H1 (cell line): Measurements from ENCODE around the gene CCR9. TPM values are rescaled to one million over a fixed set of nuclear protein-coding genes. Genes with fewer than 3 reads are reported as not detected.

Experiments
- CTCF ChIA-PET: fragments of 300-600 bp; sonication (Branson Sonifier 250); formaldehyde crosslinking; loops from one replicate; lab custom pipeline; 2021; ENCODE audit not compliant: partially characterized antibody; lab: Charles Lee
- POLR2A ChIA-PET: fragments of 300-600 bp; sonication (Branson Sonifier 250); formaldehyde crosslinking; loops from one replicate; lab custom pipeline; 2021; ENCODE audit warnings: inconsistent platforms; ENCODE audit not compliant: partially characterized antibody; lab: Charles Lee
- DNase-seq, 2 experiments: peaks; one replicate each; pipeline versions ENCODE4 v3.0.0 to v3.0.0-alpha.2; 2010 to 2022; ENCODE audit warnings: low spot score in 2 of 2, low read depth in 1 of 2, mixed read lengths in 1 of 2
- FAIRE-seq: peaks from 2 replicates; lab custom pipeline; 2011; peaks lifted over from hg19 to GRCh38; lab: Jason Lieb, UNC
- H2AFZ ChIP-seq: 2 replicates; pipeline ENCODE4 v1.8.1; 2012; ENCODE audit warnings: low read length, inconsistent platforms
- H2AK5ac ChIP-seq: 2 replicates; pipeline ENCODE4 v1.6.1; 2013; ENCODE audit warnings: low read depth, low read length
- H2BK120ac ChIP-seq: replicated peaks from 2 replicates; pipeline ENCODE3; 2013; ENCODE audit warnings: low read depth, low read length, inconsistent platforms
- H2BK12ac ChIP-seq: 2 replicates; pipeline ENCODE4 v1.6.1; 2013; ENCODE audit warnings: low read depth, low read length
- H2BK15ac ChIP-seq: 2 replicates; pipeline ENCODE4 v1.6.1; 2013; ENCODE audit warnings: low read length
- H2BK20ac ChIP-seq: 2 replicates; pipeline ENCODE4 v1.6.1; 2013; ENCODE audit warnings: low read length
- H2BK5ac ChIP-seq: 2 replicates; pipeline ENCODE4 v1.6.1; 2013; ENCODE audit warnings: low read depth, low read length
- H3K14ac ChIP-seq: 2 replicates; pipeline ENCODE4 v1.6.1; 2013; ENCODE audit warnings: inconsistent platforms; ENCODE audit not compliant: insufficient read length
- H3K18ac ChIP-seq: 2 replicates; pipeline ENCODE4 v1.6.1; 2013; ENCODE audit warnings: low read length; ENCODE audit errors: extremely low read depth
- H3K23ac ChIP-seq: 2 replicates; pipeline ENCODE4 v1.6.1; 2013; ENCODE audit warnings: inconsistent platforms; ENCODE audit not compliant: insufficient read length
- H3K23me2 ChIP-seq: 2 replicates; pipeline ENCODE4 v1.6.1; 2013; ENCODE audit warnings: low read depth, low read length
- H3K27ac ChIP-seq: 2 replicates; pipeline ENCODE4 v1.6.1; 2011; ENCODE audit warnings: low read depth, low read length, inconsistent platforms
- H3K27me3 ChIP-seq, 4 experiments: replicated peaks in 1 of 4; 1 replicate in 1 of 4; 2 replicates in 3 of 4; pipeline versions ENCODE4 v1.6.1 to v1.8.1; 2011 to 2013; ENCODE audit warnings: low read length in 3 of 4, mild to moderate bottlenecking in 3 of 4, inconsistent platforms in 2 of 4, mixed read lengths in 2 of 4, moderate library complexity in 1 of 4; ENCODE audit not compliant: control insufficient read depth in 3 of 4, insufficient read depth in 3 of 4; ENCODE audit errors: extremely low read depth in 1 of 4
- H3K36me3 ChIP-seq, 4 experiments: 2 replicates each; pipeline versions ENCODE4 v1.6.1 to v1.8.1; 2011 to 2013; ENCODE audit warnings: mild to moderate bottlenecking in 4 of 4, low read length in 3 of 4, moderate library complexity in 2 of 4, control low read depth in 1 of 4, inconsistent platforms in 1 of 4; ENCODE audit not compliant: insufficient read depth in 4 of 4, control insufficient read depth in 2 of 4
- H3K4ac ChIP-seq: replicated peaks from 2 replicates; pipeline ENCODE3; 2013; ENCODE audit warnings: low read length, low read depth, mixed read lengths, inconsistent platforms; ENCODE audit not compliant: insufficient read length
- H3K4me1 ChIP-seq, 4 experiments: replicated peaks in 1 of 4; 1 replicate in 1 of 4; 2 replicates in 3 of 4; pipeline versions ENCODE4 v1.6.1 to v1.8.1; 2011 to 2013; ENCODE audit warnings: low read length in 3 of 4, inconsistent platforms in 2 of 4, mixed read lengths in 1 of 4; ENCODE audit not compliant: insufficient read depth in 4 of 4, control insufficient read depth in 3 of 4
- H3K4me2 ChIP-seq, 2 experiments: 2 replicates each; pipeline versions ENCODE4 v1.6.1 to v1.8.1; 2011 to 2013; ENCODE audit warnings: low read depth in 2 of 2, low read length in 2 of 2, control low read depth in 1 of 2, inconsistent platforms in 1 of 2, mild to moderate bottlenecking in 1 of 2; ENCODE audit not compliant: insufficient read depth in 1 of 2
- H3K4me3 ChIP-seq, 4 experiments: fragments of 200-600, 300-600 bp in 1 of 4; sonication (generic), shearing (Covaris generic), sonication (Bioruptor Twin) in 1 of 4; 2 replicates each; pipeline versions ENCODE4 v1.5.1 to v1.8.1; 2011 to 2016; ENCODE audit warnings: low read length in 4 of 4, low read depth in 3 of 4, control low read depth in 2 of 4, inconsistent platforms in 2 of 4, mild to moderate bottlenecking in 2 of 4, mixed read lengths in 1 of 4, moderate library complexity in 1 of 4; ENCODE audit not compliant: insufficient read depth in 2 of 4; ENCODE audit errors: extremely low read depth in 1 of 4
- H3K56ac ChIP-seq: replicated peaks from 2 replicates; pipeline ENCODE3; 2013; ENCODE audit warnings: low read depth, mild to moderate bottlenecking, mixed read lengths, low read length, inconsistent platforms; ENCODE audit not compliant: insufficient read length
- H3K79me1 ChIP-seq: 2 replicates; pipeline ENCODE4 v1.6.1; 2013; ENCODE audit warnings: low read depth, low read length, control low read depth
- H3K79me2 ChIP-seq, 2 experiments: 2 replicates each; pipeline versions ENCODE4 v1.6.1 to v1.8.1; 2012 to 2013; ENCODE audit warnings: low read length in 2 of 2, mild to moderate bottlenecking in 2 of 2, inconsistent platforms in 1 of 2; ENCODE audit not compliant: insufficient read depth in 2 of 2, control insufficient read depth in 1 of 2
- H3K9ac ChIP-seq, 4 experiments: replicated peaks in 1 of 4; 1 replicate in 1 of 4; 2 replicates in 3 of 4; pipeline versions ENCODE4 v1.6.1 to v1.8.1; 2011 to 2013; ENCODE audit warnings: low read depth in 3 of 4, low read length in 3 of 4, control low read depth in 2 of 4, mild to moderate bottlenecking in 2 of 4, moderate library complexity in 2 of 4, inconsistent platforms in 1 of 4; ENCODE audit errors: extremely low read depth in 1 of 4
- H3K9me3 ChIP-seq, 2 experiments: 2 replicates each; pipeline versions ENCODE4 v1.6.1 to v1.8.1; 2012 to 2013; ENCODE audit warnings: mild to moderate bottlenecking in 2 of 2, moderate library complexity in 2 of 2, control low read depth in 1 of 2, inconsistent platforms in 1 of 2, low read depth in 1 of 2, low read length in 1 of 2, mixed read lengths in 1 of 2; ENCODE audit not compliant: insufficient read depth in 2 of 2
- H4K20me1 ChIP-seq, 2 experiments: replicated peaks in 1 of 2; 2 replicates each; pipeline versions ENCODE3 to v1.8.1; 2011 to 2013; ENCODE audit warnings: inconsistent platforms in 2 of 2, low read length in 2 of 2, mild to moderate bottlenecking in 1 of 2; ENCODE audit not compliant: insufficient read depth in 2 of 2, control insufficient read depth in 1 of 2
- H4K5ac ChIP-seq: 2 replicates; pipeline ENCODE4 v1.6.1; 2013; ENCODE audit warnings: low read length, low read depth, mixed read lengths, inconsistent platforms; ENCODE audit not compliant: insufficient read length
- H4K8ac ChIP-seq: 2 replicates; pipeline ENCODE4 v1.8.0; 2013; ENCODE audit warnings: mild to moderate bottlenecking, moderate library complexity, low read length, inconsistent platforms; ENCODE audit not compliant: insufficient read depth; ENCODE audit errors: extremely low read depth
- H4K91ac ChIP-seq: replicated peaks from 2 replicates; pipeline ENCODE3; 2013; ENCODE audit warnings: low read length, mixed read lengths, inconsistent platforms; ENCODE audit not compliant: insufficient read length
- EP300 ChIP-seq, 2 experiments: IDR thresholded peaks; 1 replicate in 1 of 2; 2 replicates in 1 of 2; pipeline ENCODE4 v1.6.1; 2011 to 2012; ENCODE audit warnings: low read depth in 2 of 2, low read length in 2 of 2, mild to moderate bottlenecking in 2 of 2, borderline replicate concordance in 1 of 2, inconsistent platforms in 1 of 2, moderate library complexity in 1 of 2
- EZH2 ChIP-seq: fragments of 200-600 bp; sonication (generic); IDR thresholded peaks from 2 replicates; pipeline ENCODE4 v1.7.1; 2012; ENCODE audit warnings: low read depth, mild to moderate bottlenecking, moderate library complexity, low read length, inconsistent platforms; ENCODE audit not compliant: severe bottlenecking
- JUND ChIP-seq: IDR thresholded peaks from 2 replicates; pipeline ENCODE4 v1.6.1; 2011; ENCODE audit warnings: mild to moderate bottlenecking, improper control_type of control experiment, low read length
- NANOG ChIP-seq: IDR thresholded peaks from 2 replicates; pipeline ENCODE4 v1.6.1; 2011; ENCODE audit warnings: low read length, low read depth, mild to moderate bottlenecking, inconsistent platforms; ENCODE audit not compliant: insufficient read depth, poor library complexity, severe bottlenecking
- POLR2A ChIP-seq, 2 experiments: IDR thresholded peaks; 1 replicate in 1 of 2; 2 replicates in 1 of 2; pipeline ENCODE4 v1.6.1; 2011; ENCODE audit warnings: low read depth in 2 of 2, low read length in 2 of 2, mild to moderate bottlenecking in 2 of 2; ENCODE audit errors: control extremely low read depth in 1 of 2
- POU5F1 ChIP-seq: IDR thresholded peaks from 2 replicates; pipeline ENCODE4 v1.6.1; 2011; ENCODE audit warnings: low read depth, mild to moderate bottlenecking, low read length, moderate library complexity
- SIX5 ChIP-seq: IDR thresholded peaks from 2 replicates; pipeline ENCODE4 v1.6.1; 2011; ENCODE audit warnings: mild to moderate bottlenecking, low read depth, low read length
- WGBS, 2 experiments: shearing (Covaris generic) in 1 of 2; methylation state at CpG; one replicate each; pipeline versions ENCODE4 v1.1.6 to v1.1.7; 2013 to 2015; ENCODE audit warnings: low lambda C conversion rate in 2 of 2, mixed read lengths in 2 of 2, inconsistent platforms in 1 of 2, low coverage in 1 of 2, missing lambda C conversion rate in 1 of 2; ENCODE audit not compliant: insufficient replicate concordance in 2 of 2, insufficient coverage in 1 of 2, insufficient read length in 1 of 2; ENCODE audit errors: extremely low coverage in 1 of 2, missing lambda C conversion rate in 1 of 2; 5-methylcytosine and 5-hydroxymethylcytosine counted together
- polyA plus RNA-seq, 7 experiments: library from polyadenylated mRNA; depleted of rRNA in 3 of 7; stranded (reverse) in 5 of 7; unstranded in 2 of 7; fragments of >200 nt in 5 of 7; fragments of 200-250 nt in 2 of 7; gene quantifications; 1 replicate in 5 of 7; 2 replicates in 1 of 7; 4 replicates in 1 of 7; pipeline versions ENCODE4 v1.2.1 to v1.2.3, GENCODE V29; 2011 to 2013; ENCODE audit warnings: missing spikeins in 2 of 7, mixed read lengths in 2 of 7
- total RNA-seq: library from RNA; stranded (reverse); fragmentation: NEBNext Ultra II Directional; extraction: Animal tissue kit (Norgen Biotek cat#: 25700); gene quantifications from 2 replicates; pipeline ENCODE4 v1.2.1, GENCODE V29; 2021

The CCR9 gene
- total and polyA plus RNA-seq, 2 of the 8 experiments (the other 6 are each of a cell fraction or from before 2014, with no cell fraction given): not detected

DNA sequence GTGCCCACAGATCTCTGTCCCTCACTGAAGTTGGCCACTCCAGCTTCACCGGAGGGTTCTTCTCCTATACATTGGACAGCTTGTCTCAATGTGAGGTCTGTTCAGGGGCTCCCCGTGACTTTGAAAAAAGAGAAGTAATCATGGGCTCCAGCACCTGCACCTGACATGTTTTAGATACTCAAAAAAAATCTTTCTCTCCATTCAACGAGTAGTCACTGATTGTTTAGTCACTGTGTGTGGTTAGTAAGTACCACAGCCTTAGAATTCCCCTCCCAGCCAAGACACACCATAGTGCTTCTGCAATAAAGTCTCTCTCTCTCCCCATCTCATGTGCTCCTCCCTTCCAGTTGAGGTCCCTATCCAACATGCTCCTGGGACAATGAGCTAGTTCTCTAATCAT lies 18.6 kb downstream of the CCR9 start:
- Histone ChIP-seq H2BK15ac (no peak overlapping the region), H3K14ac (no peak overlapping the region), H2AK5ac (no peak overlapping the region), H3K4ac (no peak overlapping the region), H3K9me3 (no peaks in the 10 kb centered on the region), H3K27me3 (no peaks in the 10 kb centered on the region; a peak in 1 of 7 replicates), H2BK12ac (no peak overlapping the region), H4K5ac (no peak overlapping the region), H2BK20ac (no peak overlapping the region), H3K79me2 (no peaks in the 10 kb centered on the region), H3K79me1 (no peaks in the 10 kb centered on the region), H3K4me3 (no peak overlapping the region), H3K36me3 (no peaks in the 10 kb centered on the region), H2AFZ (no peak overlapping the region), H3K23ac (no peak overlapping the region), H3K4me2 (no peak overlapping the region), H2BK120ac (no peak overlapping the region), H3K9ac (no peak overlapping the region), H3K4me1 (no peaks in the 10 kb centered on the region), H3K56ac (no peak overlapping the region), H4K20me1 (peaks cover 0 to 4% of the 10 kb centered on the region in 2 experiments), H3K27ac (no peak overlapping the region), H4K8ac (no peak overlapping the region), H2BK5ac (no peak overlapping the region), H4K91ac (no peak overlapping the region), H3K18ac (no peak overlapping the region), H3K23me2 (no peaks in the 10 kb centered on the region)
- POLR2A ChIA-PET: no interaction called here
- 90% methylated on average over 3 of the region's 3 CpGs; no CpG with 5 or more reads in 1 of the 2 experiments for WGBS, 2 experiments
- CTCF ChIA-PET: interaction anchor here (0.8 to 1.4 kb wide), 6 partner anchors 14 to 305 kb away, joined by 3 to 5 read pairs (median 3); no protein-coding TSS in a partner anchor
- TF ChIP-seq EP300 (IDR thresholded peaks at IDR 0.05; ENCODE audit: borderline replicate concordance in 1 of 2, low read depth in 2 of 2, low read length in 2 of 2): no peak
- no peak for TF ChIP-seq EZH2
- TF ChIP-seq NANOG: no peak
- TF ChIP-seq POU5F1: no peak
- TF ChIP-seq POLR2A (IDR thresholded peaks at IDR 0.05; ENCODE audit: control extremely low read depth in 1 of 2, low read depth in 2 of 2, low read length in 2 of 2): no peak
- no peak for TF ChIP-seq SIX5
- no peak for TF ChIP-seq JUND
- DNase-seq (no peak), FAIRE-seq (no peak)
